CD14-positive monocyte (primary cell): ENCODE results near the gene PCDH8. TPM values are rescaled to one million over a fixed set of nuclear protein-coding genes. Genes with fewer than 3 reads are reported as not detected.

ENCODE experiments used
- DNase-seq, 3 donors: peaks; one replicate each; pipeline ENCODE4 v3.0.0-alpha.2; 2011 to 2022
- H2AFZ ChIP-seq: 2 replicates; pipeline ENCODE4 v1.6.0; 2012; ENCODE audit warnings: mild to moderate bottlenecking, low read depth, low read length, inconsistent platforms; ENCODE audit not compliant: insufficient read depth, poor library complexity, severe bottlenecking
- H3K27ac ChIP-seq, 2 donors: 1 replicate in 1 of 2; 2 replicates in 1 of 2; pipeline ENCODE4 v1.5.1; 2012 to 2013; ENCODE audit warnings: low read length in 2 of 2, control low read depth in 1 of 2, inconsistent platforms in 1 of 2, low read depth in 1 of 2, mild to moderate bottlenecking in 1 of 2
- H3K27me3 ChIP-seq, 2 donors: one replicate each; pipeline versions ENCODE4 v1.6.0 to v1.6.1; 2011 to 2013; ENCODE audit warnings: low read length in 2 of 2; ENCODE audit not compliant: control insufficient read depth in 2 of 2, insufficient read depth in 2 of 2
- H3K36me3 ChIP-seq, 2 donors: replicated peaks in 1 of 2; 1 replicate in 1 of 2; 2 replicates in 1 of 2; pipeline versions ENCODE4 v1.5.1 to v1.6.1; 2012 to 2013; ENCODE audit warnings: low read length in 2 of 2, control low read depth in 1 of 2, inconsistent platforms in 1 of 2, mild to moderate bottlenecking in 1 of 2; ENCODE audit not compliant: insufficient read depth in 2 of 2, control insufficient read depth in 1 of 2
- H3K4me1 ChIP-seq, 2 donors: 1 replicate in 1 of 2; 2 replicates in 1 of 2; pipeline versions ENCODE4 v1.5.1 to v1.6.1; 2012 to 2013; ENCODE audit warnings: low read length in 2 of 2, control low read depth in 1 of 2, inconsistent platforms in 1 of 2, mild to moderate bottlenecking in 1 of 2, moderate library complexity in 1 of 2; ENCODE audit not compliant: insufficient read depth in 2 of 2, control insufficient read depth in 1 of 2
- H3K4me2 ChIP-seq: replicated peaks from 2 replicates; pipeline ENCODE3; 2012; ENCODE audit warnings: low read length, moderate library complexity, mild to moderate bottlenecking; ENCODE audit not compliant: poor library complexity, severe bottlenecking; ENCODE audit errors: extremely low read depth
- H3K4me3 ChIP-seq, 3 experiments: fragments of 200-600 bp in 1 of 3; sonication (generic) in 1 of 3; replicated peaks in 1 of 3; 1 replicate in 2 of 3; 2 replicates in 1 of 3; pipeline ENCODE4 v1.5.1; 2011 to 2013; ENCODE audit warnings: low read length in 3 of 3, mild to moderate bottlenecking in 3 of 3, control low read depth in 2 of 3, low read depth in 2 of 3, inconsistent platforms in 1 of 3, moderate library complexity in 1 of 3
- H3K79me2 ChIP-seq: 2 replicates; pipeline ENCODE4 v1.6.0; 2012; ENCODE audit warnings: mild to moderate bottlenecking, control low read depth, inconsistent platforms, low read length, moderate library complexity; ENCODE audit not compliant: insufficient read depth
- H3K9ac ChIP-seq: 2 replicates; pipeline ENCODE4 v1.6.0; 2017; ENCODE audit warnings: low read length, mild to moderate bottlenecking; ENCODE audit not compliant: insufficient read depth, poor library complexity, severe bottlenecking
- H3K9me3 ChIP-seq, 2 donors: replicated peaks in 1 of 2; 1 replicate in 1 of 2; 2 replicates in 1 of 2; pipeline versions ENCODE4 v1.5.1 to v1.6.1; 2012 to 2013; ENCODE audit warnings: low read length in 2 of 2, control low read depth in 1 of 2; ENCODE audit not compliant: control insufficient read depth in 1 of 2, insufficient read depth in 1 of 2
- H4K20me1 ChIP-seq: 2 replicates; pipeline ENCODE4 v1.6.0; 2012; ENCODE audit warnings: mild to moderate bottlenecking, low read length, control low read depth, moderate library complexity; ENCODE audit not compliant: insufficient read depth
- H3K27ac Mint-ChIP-seq, 7 donors: one replicate each; pipeline ENCODE4 v1.8.0; 2020; ENCODE audit warnings: mild to moderate bottlenecking in 7 of 7, mixed read lengths in 7 of 7, moderate library complexity in 6 of 7, inconsistent platforms in 2 of 7
- H3K27me3 Mint-ChIP-seq, 3 donors: one replicate each; pipeline ENCODE4 v1.8.0; 2021 to 2022; ENCODE audit warnings: low read depth in 3 of 3, mild to moderate bottlenecking in 3 of 3, mixed read lengths in 3 of 3, moderate library complexity in 3 of 3, inconsistent platforms in 1 of 3
- H3K36me3 Mint-ChIP-seq, 2 donors: one replicate each; pipeline ENCODE4 v1.8.0; 2020; ENCODE audit warnings: mixed read lengths in 2 of 2, inconsistent platforms in 1 of 2, mild to moderate bottlenecking in 1 of 2
- H3K4me1 Mint-ChIP-seq: one replicate; pipeline ENCODE4 v1.8.0; 2020; ENCODE audit warnings: mild to moderate bottlenecking, mixed read lengths
- H3K4me3 Mint-ChIP-seq, 2 donors: one replicate each; pipeline ENCODE4 v1.8.0; 2020; ENCODE audit warnings: mild to moderate bottlenecking in 2 of 2, mixed read lengths in 2 of 2, moderate library complexity in 1 of 2
- H3K9me3 Mint-ChIP-seq, 7 donors: one replicate each; pipeline ENCODE4 v1.8.0; 2020 to 2022; ENCODE audit warnings: mixed read lengths in 7 of 7, mild to moderate bottlenecking in 6 of 7, moderate library complexity in 6 of 7, inconsistent platforms in 2 of 7
- WGBS: methylation state at CpG from one replicate; pipeline ENCODE4 v1.1.5; 2013; ENCODE audit warnings: missing lambda C conversion rate; ENCODE audit not compliant: insufficient coverage; 5-methylcytosine and 5-hydroxymethylcytosine counted together
- intact Hi-C, 2 donors: fragments of 100-400 bp; cut with micrococcal nuclease; formaldehyde crosslinking; loops; one replicate each; pipeline versions ENCODE4 v1.15.0 to v1.15.1; 2023
- polyA plus RNA-seq, 3 donors: library from polyadenylated mRNA; depleted of rRNA in 1 of 3; unstranded in 2 of 3; stranded (reverse) in 1 of 3; fragments of 300-500 nt in 2 of 3; fragments of >200 nt in 1 of 3; fragmentation: Illumina TruSeq in 2 of 3; gene quantifications; 1 replicate in 2 of 3; 2 replicates in 1 of 3; pipeline ENCODE4 v1.2.3, GENCODE V29; 2012 to 2021
- TF ChIP-seq, protein P1 (sequence below): fragments of 200-600 bp; IDR thresholded peaks from one replicate; pipeline ENCODE4 v1.8.0; 2022; ENCODE audit warnings: antibody characterized with exemption, mild to moderate bottlenecking

Gene PCDH8
- polyA plus RNA-seq, 3 donors: not detected

GRCh38 chr13:52892925-52893324, 44.5 kb upstream of the PCDH8 start:
- TF ChIP-seq, protein P1, sequence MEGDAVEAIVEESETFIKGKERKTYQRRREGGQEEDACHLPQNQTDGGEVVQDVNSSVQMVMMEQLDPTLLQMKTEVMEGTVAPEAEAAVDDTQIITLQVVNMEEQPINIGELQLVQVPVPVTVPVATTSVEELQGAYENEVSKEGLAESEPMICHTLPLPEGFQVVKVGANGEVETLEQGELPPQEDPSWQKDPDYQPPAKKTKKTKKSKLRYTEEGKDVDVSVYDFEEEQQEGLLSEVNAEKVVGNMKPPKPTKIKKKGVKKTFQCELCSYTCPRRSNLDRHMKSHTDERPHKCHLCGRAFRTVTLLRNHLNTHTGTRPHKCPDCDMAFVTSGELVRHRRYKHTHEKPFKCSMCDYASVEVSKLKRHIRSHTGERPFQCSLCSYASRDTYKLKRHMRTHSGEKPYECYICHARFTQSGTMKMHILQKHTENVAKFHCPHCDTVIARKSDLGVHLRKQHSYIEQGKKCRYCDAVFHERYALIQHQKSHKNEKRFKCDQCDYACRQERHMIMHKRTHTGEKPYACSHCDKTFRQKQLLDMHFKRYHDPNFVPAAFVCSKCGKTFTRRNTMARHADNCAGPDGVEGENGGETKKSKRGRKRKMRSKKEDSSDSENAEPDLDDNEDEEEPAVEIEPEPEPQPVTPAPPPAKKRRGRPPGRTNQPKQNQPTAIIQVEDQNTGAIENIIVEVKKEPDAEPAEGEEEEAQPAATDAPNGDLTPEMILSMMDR: no peak
- Mint-ChIP-seq H3K27me3 (peaks cover 2 to 16% (median 3%) of the 10 kb centered on the region in 3 donors), H3K4me3 (no peak overlapping the region), H3K9me3 (peaks cover 0 to 4% (median 0%) of the 10 kb centered on the region in 7 donors), H3K36me3 (no peaks in the 10 kb centered on the region), H3K27ac (no peak overlapping the region), H3K4me1 (no peaks in the 10 kb centered on the region)
- no peak overlapping the region for H2AFZ ChIP-seq
- 90% methylated on average over 3 of the region's 4 CpGs for WGBS
- H3K4me1 ChIP-seq: no peaks in the 10 kb centered on the region
- H3K4me2 ChIP-seq: no peak overlapping the region
- H3K9me3 ChIP-seq: no peaks in the 10 kb centered on the region
- no peaks in the 10 kb centered on the region for H3K79me2 ChIP-seq
- H4K20me1 ChIP-seq: no peaks in the 10 kb centered on the region
- intact Hi-C loops: no loop called here
- no peaks in the 10 kb centered on the region for H3K27me3 ChIP-seq
- no peak for DNase-seq
- H3K36me3 ChIP-seq: no peaks in the 10 kb centered on the region
- no peak overlapping the region for H3K9ac ChIP-seq
- H3K27ac ChIP-seq: no peak overlapping the region
- H3K4me3 ChIP-seq: no peak overlapping the region

GRCh38 chr13:52891706-52892105, 43.3 kb upstream of the PCDH8 start:
- H3K36me3 ChIP-seq: no peaks in the 10 kb centered on the region

More at GRCh38 chr13:52891706-52892105, 43.3 kb upstream of the PCDH8 start:
- H3K27ac Mint-ChIP-seq: no peak overlapping the region
- Histone ChIP-seq H2AFZ (no peak overlapping the region), H3K79me2 (no peaks in the 10 kb centered on the region), H3K9ac (no peak overlapping the region), H3K9me3 (no peaks in the 10 kb centered on the region), H3K4me1 (no peaks in the 10 kb centered on the region), H3K27ac (no peak overlapping the region), H3K27me3 (no peaks in the 10 kb centered on the region), H4K20me1 (no peaks in the 10 kb centered on the region), H3K4me2 (no peak overlapping the region), H3K4me3 (no peak overlapping the region)
- TF ChIP-seq, protein P1: no peak
- intact Hi-C loops: no loop called here
- peaks cover 2 to 15% (median 3%) of the 10 kb centered on the region in 3 donors for H3K27me3 Mint-ChIP-seq
- WGBS: no CpG with 5 or more reads among the region's 5 CpGs
- peaks cover 0 to 4% (median 0%) of the 10 kb centered on the region in 7 donors for H3K9me3 Mint-ChIP-seq
- H3K36me3 Mint-ChIP-seq: no peaks in the 10 kb centered on the region
- H3K4me1 Mint-ChIP-seq: no peaks in the 10 kb centered on the region
- H3K4me3 Mint-ChIP-seq: no peak overlapping the region
- DNase-seq: no peak
